Suprapubic skin (tissue), 3 donors: ENCODE measurements around the gene GAK.

Source experiments
- CTCF ChIP-seq, 2 donors: fragments of 200-600 bp in 1 of 2; fragments of 450-650 bp in 1 of 2; sonication (generic) in 1 of 2; IDR thresholded peaks; one replicate each; pipeline ENCODE4 v1.5.1; 2016 to 2019; ENCODE audit warnings: antibody characterized with exemption in 2 of 2, mild to moderate bottlenecking in 1 of 2, moderate library complexity in 1 of 2
- EP300 ChIP-seq: sonication (generic); formaldehyde crosslinking; IDR thresholded peaks from one replicate; pipeline ENCODE4 v1.6.1; 2017; ENCODE audit warnings: antibody characterized with exemption
- POLR2A ChIP-seq, 2 donors: fragments of 450-650 bp; IDR thresholded peaks; one replicate each; pipeline ENCODE4 v1.6.1; 2017; ENCODE audit warnings: antibody characterized with exemption in 2 of 2, mild to moderate bottlenecking in 2 of 2, moderate library complexity in 2 of 2

- TF ChIP-seq POLR2A (IDR thresholded peaks at IDR 0.05) (no peak), CTCF (IDR thresholded peaks at IDR 0.05) (no peak), EP300 (no peak)
Observed at GRCh38 chr4:946517-947471, 14.7 kb upstream of the GAK start.
